HS-27A (cell line): ENCODE data around the gene NTRK2.

Experiments
- DNase-seq: peaks from one replicate; pipeline ENCODE4 v3.0.0-alpha.2; 2012; ENCODE audit warnings: low read depth, missing footprints

The NTRK2 gene

DNA sequence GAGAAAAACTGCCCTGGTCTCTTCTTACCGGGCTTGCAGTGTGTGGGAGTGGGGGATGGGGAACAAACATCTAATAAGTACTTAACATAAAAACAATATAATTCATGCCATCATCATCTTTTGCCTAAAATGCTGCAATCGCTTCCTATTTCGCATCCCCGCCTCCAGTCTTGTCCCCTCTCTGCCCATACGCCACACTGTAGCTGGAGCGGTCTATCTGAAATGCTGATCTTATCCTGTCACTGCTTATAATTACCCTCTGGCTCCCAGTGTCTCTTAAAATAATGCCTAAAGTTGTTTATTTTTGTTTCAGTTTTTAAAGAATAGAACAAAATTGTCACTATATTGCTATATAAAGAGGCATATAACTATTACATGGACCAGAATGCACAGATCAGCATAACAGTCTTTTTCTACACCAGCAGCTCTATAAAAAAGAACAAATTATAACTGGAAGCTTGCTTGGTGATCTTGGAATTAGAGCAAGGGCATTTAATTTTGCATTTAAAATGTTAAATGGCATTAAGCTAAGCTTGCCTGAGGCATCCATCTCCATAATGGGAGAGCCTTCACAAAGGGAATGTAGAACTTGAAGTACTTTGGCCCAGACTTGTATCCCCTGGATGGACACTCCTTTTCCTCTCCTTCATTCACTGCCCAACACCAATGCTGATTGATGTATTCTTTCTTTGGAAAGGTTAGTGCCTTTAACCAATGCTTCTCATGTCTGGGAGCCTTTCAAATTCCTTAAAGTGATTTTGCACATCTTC is 12.2 kb downstream of the NTRK2 start:
- no peak for DNase-seq

DNA sequence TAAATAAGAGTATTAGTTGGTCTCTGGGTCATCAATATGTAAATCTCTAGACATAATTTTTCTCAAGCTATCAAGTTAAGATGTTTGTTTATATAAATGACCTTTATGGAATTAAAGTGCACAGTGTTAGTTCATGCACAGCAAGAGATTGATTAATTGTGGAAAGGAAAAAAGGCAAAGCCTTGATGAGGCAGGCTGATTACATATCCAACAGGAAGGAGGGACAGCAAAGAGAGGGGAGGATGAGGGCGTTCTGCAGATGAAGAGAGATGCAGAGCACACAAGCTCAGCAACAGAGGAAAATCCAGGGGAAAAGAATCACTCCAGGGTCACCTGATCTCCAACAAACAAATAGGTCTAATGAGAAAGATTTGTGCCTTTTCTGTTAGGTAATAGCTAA is 16.5 kb downstream of the NTRK2 start:
- no peak for DNase-seq

DNA sequence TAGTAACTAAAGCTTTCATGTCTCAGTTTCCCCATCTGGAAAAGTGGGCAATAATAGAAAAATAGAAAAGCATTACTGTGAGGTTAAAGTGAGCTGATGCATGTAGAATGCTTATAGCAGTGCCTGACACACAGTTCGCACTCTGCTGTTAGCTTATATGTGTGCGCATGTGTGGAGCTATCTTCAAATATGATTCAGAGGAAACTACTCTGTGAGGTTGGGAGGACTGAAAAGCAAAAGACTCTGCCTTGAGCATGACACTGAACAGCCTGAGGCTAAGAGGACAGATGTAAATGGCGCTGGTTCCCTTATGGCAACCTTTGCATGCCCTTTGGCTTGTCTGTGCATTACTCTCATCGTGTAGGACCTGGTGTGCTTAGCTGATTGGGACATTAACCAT is 19.4 kb downstream of the NTRK2 start:
- DNase-seq = no peak

DNA sequence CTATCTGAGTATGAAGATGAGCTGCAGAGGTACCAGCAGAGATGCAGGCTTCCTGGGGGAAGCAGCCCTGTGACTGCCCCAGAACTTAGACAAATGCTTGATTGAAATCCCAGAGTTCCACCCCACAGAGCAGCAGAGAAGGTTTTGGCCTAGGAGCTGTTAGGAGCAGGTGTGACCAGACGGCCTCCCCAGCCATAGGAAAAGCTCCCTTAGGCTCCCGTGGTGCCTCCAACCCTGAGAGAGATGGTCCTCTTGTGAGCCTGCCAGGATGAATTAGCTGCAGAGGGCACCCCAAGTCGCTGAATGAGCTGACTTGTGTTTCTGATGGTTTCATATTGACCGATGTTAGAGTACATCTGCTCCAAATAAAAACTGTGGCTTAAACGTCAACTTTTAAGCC is 22.1 kb downstream of the NTRK2 start:
- no peak for DNase-seq

DNA sequence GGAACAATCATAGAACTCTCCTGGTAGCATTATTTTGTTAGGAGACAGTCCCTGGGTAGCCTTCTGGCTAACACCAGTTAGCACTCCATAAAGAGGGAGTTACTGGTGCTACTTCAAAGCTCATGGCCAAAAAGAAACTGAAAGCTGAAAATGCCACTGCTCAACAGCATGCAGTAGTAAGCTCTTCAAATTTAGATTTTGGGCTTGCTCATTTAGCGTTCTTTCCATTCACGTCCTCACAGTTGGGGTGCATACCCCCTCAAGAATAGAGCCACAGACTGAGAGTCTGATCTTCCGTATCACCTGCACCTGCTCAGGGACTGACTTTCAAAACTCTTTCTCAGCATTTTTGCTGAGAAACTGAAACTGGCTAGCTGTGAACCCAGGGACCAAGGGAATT is 24.7 kb downstream of the NTRK2 start:
- DNase-seq = no peak

DNA sequence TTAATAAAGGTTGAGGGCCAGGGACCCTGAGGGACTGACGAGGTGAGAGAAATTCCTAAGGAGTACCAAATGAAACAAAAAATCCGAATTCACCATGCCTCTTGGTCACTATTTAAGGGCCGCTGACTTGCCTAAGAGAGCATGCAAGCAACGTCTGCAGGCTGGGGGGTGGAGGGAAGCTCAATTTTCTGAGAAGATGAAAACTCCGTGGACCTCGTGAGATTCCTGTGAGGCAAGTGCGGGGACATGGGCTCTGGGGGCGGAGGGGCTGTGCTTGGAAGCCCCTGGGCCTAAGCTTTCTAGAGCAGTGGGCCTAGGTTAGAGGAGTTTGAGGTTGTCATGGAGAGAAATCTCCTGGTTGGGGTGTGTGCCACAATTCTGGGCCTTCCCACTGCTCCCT is 27.5 kb downstream of the NTRK2 start:
- no peak for DNase-seq

DNA sequence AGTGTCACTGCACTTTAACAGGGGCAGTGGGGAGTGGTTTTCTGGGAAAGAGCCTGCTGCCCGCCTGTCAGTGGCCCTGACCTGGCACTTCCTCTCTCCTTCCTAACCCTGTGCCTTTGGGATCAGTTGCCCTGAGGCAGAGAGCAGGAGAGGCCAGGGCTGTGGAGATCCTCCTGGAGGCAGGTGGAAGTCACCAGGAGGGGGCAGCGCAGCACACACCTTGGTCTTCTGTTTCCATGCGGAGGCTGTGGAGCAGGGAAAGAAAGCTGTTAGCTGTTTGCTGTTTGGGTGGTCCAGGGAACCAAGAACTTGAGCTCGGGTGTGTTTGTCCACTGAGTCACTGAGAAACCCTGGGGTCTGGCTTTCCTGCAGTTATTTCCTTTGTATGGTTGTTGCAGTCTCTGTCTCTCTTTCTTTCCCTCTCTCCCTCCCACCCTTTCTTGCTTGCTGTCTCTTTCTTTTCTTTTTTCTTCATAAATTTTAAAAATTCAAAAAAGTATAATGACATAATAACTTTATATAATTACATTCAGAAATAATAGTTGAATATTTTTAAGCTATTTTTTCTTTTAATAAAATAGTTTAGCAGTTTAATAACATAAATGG is 28.1 kb downstream of the NTRK2 start:
- DNase-seq = no peak

DNA sequence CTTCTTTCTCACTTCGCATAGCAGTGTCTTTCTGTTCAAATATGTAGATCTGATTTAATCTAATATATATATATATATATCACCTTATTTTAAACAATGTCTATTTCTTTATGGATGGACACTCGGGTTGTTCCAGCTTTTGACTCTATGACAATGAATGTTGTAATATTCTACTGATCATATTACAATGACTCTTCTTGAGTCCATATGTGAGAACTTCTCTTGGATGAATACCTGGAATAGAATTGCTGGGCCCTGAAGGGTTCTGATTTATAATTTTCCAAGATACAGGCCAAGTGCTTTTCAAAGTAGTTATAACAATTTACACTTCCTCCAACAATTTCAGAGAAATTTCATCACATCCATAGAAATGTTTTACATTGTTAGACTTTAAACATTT is 28.8 kb downstream of the NTRK2 start:
- DNase-seq = no peak

DNA sequence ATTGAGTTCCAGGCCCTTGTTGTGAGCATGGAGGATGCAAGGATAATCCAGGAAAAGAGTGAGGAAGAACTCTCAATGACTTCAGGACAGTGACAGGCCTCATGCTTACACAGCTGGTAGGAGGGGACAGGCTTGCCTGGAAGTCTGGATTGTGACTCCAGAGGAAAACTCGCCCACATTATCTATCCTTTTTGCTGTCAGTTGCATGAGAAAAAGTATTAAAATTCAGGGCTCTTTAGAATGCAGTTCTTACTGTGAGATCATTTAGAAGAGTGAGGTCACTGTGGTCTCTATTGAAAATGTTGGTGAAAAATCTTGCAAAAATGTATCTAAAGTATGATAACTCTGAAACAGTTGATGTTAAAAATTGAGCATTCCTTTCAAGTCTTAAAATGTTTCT is 30.5 kb downstream of the NTRK2 start:
- no peak for DNase-seq

DNA sequence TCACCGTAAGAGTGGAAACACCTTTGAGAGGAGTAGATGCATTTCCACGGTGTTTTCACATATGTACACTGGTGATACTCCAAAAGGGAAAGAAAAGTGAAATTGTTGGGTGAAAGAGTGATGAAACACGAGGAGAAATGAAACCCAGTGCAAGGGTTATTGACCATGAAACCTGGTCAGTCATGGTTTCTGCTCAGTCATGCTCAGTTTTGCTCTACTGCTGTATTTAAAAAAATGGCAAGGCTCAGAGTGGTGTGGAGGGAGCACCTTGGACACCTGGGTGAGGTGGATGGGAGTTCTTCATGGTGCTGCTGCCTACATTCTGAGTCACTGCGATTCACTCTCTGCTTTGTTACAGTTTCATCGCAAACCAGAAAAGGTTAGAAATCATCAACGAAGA is 32.3 kb downstream of the NTRK2 start:
- no peak for DNase-seq

DNA sequence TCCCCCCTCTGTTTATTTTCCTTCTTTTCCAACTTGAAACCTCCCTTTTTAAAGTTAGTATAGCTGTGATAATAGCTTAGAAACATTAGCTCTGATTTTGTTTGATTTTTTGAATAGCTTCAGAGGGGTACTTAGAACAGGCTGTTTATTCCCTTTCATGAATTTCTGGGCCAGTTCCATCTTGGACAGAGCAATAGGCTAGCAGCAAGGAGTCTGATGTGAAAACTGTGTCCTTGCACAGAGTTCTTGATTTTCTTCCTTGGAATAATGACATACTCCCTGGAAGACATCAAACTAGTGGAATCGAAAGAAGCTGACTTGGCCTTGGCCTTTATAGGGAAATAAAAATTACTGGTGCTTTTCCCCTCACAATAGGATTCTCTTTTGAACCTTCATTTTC is 32.9 kb downstream of the NTRK2 start:
- no peak for DNase-seq

DNA sequence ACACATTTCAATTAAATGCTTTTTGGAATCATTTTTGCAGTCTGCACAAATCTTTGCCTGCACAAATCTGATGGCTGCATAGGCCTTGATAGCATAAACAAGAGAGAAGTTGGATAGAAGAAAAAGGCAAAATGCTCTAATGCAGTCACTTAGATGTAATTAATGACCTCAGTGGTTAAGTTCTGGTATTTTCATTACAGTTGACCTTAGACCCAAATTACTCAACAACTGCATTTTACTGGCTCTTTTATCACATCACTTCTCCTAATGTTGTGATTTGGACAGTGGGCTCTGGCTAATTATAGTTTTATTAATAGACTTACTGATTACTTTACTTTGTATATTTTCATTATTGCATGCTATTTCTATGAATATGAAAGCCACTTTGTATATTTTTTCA is 34.3 kb downstream of the NTRK2 start:
- DNase-seq = no peak

DNA sequence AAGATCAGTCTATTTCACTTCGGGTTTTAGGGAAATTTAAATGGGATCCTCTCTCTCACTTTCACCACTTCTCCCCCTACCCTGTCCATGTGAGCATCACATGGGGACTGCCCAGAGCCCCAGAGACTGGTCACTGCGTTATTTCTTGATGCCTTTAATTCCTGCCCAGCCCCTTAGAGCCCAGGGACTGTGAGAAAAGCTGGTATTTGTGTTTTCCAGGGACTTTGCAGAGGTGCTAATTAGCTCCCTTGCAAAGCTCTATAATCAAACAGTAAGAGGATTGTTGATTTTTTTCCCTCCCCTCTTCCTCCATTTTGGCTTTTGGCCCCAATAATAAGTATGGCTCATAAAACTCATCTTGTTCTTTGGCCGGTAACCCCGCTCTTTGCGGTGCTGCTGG is 35.6 kb downstream of the NTRK2 start:
- no peak for DNase-seq

DNA sequence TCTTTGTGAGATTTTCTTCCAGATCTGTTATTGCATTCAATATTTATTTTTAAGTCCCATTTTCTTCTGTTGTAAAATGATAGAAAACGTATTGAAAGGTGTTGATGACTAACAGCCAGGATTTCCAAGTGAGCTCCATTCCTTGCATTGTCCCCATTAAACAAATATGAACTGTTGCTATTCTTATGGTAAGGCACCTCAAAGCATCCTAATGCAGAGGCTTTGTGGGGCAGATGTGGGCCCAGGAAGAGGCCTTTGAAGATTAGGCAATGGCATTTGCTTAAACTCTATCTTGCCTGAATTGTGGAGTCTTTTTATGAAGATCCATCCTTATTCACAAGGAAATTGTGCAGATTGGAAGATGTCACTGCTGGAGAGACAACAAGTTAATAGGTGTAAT is 38.9 kb downstream of the NTRK2 start:
- no peak for DNase-seq

DNA sequence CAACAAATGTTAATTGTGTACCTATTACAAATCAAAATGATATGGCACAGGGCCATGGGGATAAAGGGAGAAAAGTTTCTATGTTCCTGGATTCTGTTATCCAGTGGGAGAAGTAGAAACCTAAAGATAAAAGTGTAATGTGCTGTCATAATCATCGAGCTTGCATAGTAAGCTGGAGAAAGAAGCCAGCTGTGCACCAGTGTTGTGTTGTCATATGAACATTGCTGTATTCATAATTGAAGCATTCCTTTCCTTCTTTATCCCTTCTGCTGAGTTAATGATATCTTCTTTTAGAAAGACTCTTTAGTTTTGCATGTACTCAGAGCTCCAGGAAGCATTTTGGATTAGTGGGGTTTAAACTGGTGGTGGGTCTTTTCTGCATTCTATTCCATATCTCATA is 39.5 kb downstream of the NTRK2 start:
- DNase-seq = no peak

DNA sequence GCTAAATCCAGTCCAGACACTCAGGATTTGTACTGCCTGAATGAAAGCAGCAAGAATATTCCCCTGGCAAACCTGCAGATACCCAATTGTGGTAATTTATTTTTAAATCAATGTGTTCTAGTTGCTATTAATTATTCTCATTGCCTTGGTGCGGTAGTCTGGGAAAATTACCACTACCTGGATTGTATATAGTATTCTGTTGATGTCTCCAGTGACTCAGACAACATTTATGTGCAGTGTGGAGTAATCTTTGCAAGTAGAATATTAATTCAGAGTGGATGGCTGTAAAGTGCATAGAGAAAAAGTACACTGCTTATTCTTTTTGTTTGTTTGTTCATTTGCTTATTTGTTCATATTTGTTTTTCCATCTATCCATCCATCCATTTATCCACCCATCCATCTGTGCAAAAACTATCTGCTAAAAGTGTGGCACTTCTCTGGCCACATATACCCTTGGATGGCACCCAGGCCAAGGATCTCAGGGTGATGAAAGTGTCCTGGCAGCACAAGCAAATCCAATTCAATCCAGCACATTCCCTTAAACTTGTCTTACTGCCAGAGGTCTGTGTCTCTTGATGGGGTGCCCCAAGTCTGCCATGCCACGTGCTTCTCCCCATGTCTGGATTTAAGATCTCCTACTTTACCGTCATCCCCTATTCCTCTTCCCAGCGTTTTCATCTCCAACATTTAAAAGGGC is 41.3 kb downstream of the NTRK2 start:
- DNase-seq = no peak

DNA sequence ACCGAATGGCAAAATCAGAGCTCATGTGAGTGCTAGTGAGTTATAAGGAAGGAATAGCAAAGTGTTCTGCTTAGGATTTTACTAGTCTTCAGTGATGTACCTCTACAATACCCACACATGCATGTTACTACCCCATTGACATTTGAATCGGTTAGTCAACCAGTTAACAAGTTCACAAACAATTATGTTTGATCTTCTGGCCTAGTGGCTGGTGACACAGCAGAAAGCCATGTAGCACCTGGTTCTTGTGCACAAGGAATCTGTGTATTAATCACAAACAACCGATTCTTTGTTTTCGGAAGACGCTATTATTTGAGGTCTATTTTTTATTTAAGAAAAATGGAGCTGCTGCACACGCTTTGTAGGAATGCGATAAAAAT is 41.9 kb downstream of the NTRK2 start:
- DNase-seq = no peak

DNA sequence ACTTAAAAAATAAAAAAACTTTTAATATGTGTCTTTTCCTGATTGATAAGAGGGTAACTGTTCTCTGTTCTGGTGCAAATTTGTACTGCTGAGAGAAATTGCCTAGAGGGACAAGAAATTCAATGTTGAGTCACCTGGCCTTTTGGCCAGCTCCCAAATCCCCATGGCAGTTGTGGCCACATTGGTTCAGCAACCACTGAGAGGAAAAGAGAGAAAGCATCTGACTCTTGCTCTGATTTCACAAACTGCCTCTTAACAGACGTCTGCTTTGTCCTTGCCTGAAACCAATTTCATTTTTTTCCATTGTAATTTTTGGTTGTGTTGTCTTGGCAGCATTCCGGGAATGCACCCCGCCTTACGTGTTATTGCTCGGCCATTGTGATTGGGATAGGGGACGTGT is 42.4 kb downstream of the NTRK2 start:
- no peak for DNase-seq

DNA sequence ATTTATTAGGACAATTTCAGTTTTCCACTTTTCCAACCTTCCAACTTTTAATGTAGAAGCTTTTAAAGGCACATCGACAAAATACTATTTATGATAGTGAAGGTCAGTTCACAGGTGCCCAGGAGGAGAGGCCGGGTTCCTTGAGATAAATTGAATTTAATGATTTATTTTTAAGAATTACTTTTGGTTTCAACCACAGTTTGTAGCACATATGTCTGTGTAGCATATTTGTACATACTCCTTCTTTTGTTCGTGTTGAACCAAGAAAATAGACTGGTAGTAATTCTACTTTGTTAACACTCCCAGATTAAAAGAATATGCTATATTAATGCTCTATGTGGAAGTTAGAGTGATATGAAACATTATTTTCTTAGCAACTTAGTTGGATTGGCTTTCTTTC is 46.7 kb downstream of the NTRK2 start:
- no peak for DNase-seq

DNA sequence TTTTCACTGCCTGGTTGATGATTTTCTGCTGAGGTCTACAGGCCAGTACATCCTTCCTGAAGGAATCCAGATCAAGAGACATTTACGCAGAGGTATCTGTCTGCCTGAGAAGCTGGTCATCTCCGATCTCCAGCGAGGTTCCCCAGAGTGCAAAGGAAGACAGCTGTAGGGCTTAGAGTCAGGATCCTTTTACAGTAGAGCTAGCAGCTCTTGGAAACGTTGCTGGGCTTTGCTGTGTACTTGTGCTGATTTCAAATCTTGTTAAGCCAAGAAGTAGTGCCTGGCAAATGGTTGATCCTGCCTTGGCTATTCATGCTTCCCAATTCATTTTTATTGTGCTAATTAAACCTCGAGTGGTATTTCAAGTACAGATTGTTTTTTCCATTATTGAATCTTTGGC is 48.9 kb downstream of the NTRK2 start:
- no peak for DNase-seq

DNA sequence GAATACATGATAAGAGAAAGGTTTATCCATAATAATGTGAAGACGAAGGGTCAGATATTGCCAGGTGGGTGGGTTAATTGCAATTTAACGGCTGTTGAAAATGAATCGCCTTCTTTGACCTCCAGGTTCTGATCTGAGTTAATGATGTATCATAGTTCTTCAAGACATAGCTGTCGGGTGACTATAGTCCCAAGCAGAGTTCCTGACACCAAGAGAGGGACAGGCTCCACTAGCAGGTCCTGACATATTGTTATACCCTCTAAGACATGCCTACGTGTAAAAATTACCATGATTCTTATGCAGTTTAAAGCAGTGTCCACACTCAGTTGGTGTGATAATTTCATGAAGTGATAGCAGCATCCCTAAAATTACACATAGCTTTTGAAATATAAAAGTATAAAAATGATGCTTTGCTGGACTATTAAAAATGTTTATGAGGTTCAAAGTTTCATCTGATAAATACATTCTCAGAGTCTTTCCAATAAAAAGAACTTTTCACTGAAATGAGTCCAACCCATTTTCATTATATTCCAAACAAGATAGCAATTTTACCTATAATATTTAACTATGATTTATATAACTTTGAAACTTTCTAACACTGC is 53.0 kb downstream of the NTRK2 start:
- no peak for DNase-seq

DNA sequence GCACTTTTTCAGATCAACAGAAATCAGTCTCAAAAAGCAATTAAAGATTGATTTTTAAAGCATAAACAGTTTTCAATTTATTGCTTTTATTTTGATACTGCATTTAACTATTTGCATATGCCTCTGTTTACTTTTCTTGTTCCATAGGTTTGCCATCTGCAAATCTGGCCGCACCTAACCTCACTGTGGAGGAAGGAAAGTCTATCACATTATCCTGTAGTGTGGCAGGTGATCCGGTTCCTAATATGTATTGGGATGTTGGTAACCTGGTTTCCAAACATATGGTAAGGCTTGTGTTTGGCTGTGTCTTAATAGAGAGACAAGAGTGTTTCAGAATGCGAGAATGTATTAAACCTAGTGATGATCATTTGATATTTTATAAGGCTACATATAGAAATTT is 53.9 kb downstream of the NTRK2 start:
- no peak for DNase-seq

DNA sequence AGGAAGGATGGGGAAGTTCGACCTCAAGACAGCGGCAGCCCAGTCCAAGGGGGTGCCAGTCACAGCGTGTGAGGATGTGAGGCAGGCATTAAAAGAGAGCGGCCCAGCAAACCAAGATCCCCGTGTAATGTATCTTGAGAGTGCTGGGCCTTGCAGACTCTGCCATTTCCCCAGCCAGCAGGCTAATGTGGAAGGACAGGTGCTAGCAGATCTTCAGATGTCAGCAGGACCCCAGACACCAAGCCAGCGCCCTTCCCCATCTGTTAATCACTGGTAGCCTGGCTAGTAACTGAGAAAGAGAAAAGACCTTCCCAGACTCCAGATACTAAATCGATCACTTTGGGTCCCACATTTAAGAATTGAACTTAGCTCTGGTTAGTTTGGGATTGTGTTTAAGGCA is 62.2 kb downstream of the NTRK2 start:
- no peak for DNase-seq
